Measurements from ENCODE around the gene DNM3. TPM values are rescaled to one million over a fixed set of nuclear protein-coding genes. Genes with fewer than 3 reads are reported as not detected.

DNM3 gene
- total RNA-seq, 2 experiments from 2014 or later, result 0.93 to 1.2 TPM

- H3K36me3 Mint-ChIP-seq, result no peaks in the 10 kb centered on the region
- H3K4me3 Mint-ChIP-seq, result no peak overlapping the region
- POLR2A ChIA-PET, result no interaction called here
- no peaks in the 10 kb centered on the region for H3K27me3 Mint-ChIP-seq
- H3K27ac Mint-ChIP-seq, result no peak overlapping the region
- DNase-seq, result no peak
- CTCF ChIA-PET, result no interaction called here
- no peaks in the 10 kb centered on the region for H3K4me1 Mint-ChIP-seq (ENCODE audit: low read depth)
- no peaks in the 10 kb centered on the region for H3K9me3 Mint-ChIP-seq
- intact Hi-C loops (cut with micrococcal nuclease), result no loop called here
Measured at GRCh38 chr1:172221436-172221835, 380.1 kb downstream of the DNM3 start.

DNA sequence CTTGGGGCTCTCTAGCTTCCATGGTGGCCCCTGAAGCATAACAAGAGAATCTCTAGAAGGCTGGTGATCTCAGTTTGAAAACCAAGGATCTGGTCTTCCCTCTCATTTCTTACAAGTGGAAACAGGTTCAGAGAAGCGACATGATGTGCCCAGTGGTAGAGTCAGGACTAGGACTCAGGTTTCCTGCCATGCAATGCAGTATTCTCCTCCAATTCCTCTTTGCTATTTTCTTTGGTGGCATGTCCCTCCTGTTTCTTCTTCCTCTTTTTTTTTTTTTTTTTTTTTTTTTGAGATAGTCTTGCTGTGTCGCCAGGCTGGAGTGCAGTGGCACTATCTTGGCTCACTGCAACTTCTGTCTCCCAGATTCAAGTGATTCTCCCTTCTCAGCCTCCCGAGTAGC lies 383.6 kb downstream of the DNM3 start:
- ChIA-PET CTCF (no interaction called here), POLR2A (no interaction called here)
- intact Hi-C loops (cut with micrococcal nuclease), result no loop called here
- Mint-ChIP-seq H3K4me1 (ENCODE audit: low read depth) (no peaks in the 10 kb centered on the region), H3K4me3 (no peak overlapping the region), H3K27ac (no peak overlapping the region), H3K9me3 (no peaks in the 10 kb centered on the region), H3K27me3 (no peaks in the 10 kb centered on the region), H3K36me3 (no peaks in the 10 kb centered on the region)
- no peak for DNase-seq

GRCh38 chr1:172229942-172230341 lies 388.6 kb downstream of the DNM3 start:
- Mint-ChIP-seq H3K9me3 (peaks cover 3% of the 10 kb centered on the region), H3K27ac (no peak overlapping the region), H3K4me3 (no peak overlapping the region), H3K27me3 (no peaks in the 10 kb centered on the region), H3K4me1 (ENCODE audit: low read depth) (peaks cover 5% of the 10 kb centered on the region), H3K36me3 (peaks cover 4% of the 10 kb centered on the region)
- ChIA-PET CTCF (no interaction called here), POLR2A (no interaction called here)
- no peak for DNase-seq
- intact Hi-C loops (cut with micrococcal nuclease), result no loop called here

- H3K27ac Mint-ChIP-seq, result no peak overlapping the region
- CTCF ChIA-PET, result interaction anchor here (0.9 kb wide), 1 partner anchor 199 kb away, joined by 3 read pairs; no protein-coding TSS in a partner anchor
- peaks cover 3% of the 10 kb centered on the region for H3K9me3 Mint-ChIP-seq
- H3K27me3 Mint-ChIP-seq, result no peaks in the 10 kb centered on the region
- peaks cover 5% of the 10 kb centered on the region for H3K4me1 Mint-ChIP-seq (ENCODE audit: low read depth)
- DNase-seq, result no peak
- H3K36me3 Mint-ChIP-seq, result peaks cover 4% of the 10 kb centered on the region
- no peak overlapping the region for H3K4me3 Mint-ChIP-seq
- intact Hi-C loops (cut with micrococcal nuclease), result no loop called here
- POLR2A ChIA-PET, result no interaction called here
Measured at GRCh38 chr1:172230526-172230925, 389.2 kb downstream of the DNM3 start.

- DNase-seq, result no peak
- Mint-ChIP-seq H3K27ac (no peak overlapping the region), H3K27me3 (no peaks in the 10 kb centered on the region), H3K36me3 (no peaks in the 10 kb centered on the region), H3K4me3 (no peak overlapping the region), H3K4me1 (ENCODE audit: low read depth) (no peaks in the 10 kb centered on the region), H3K9me3 (no peaks in the 10 kb centered on the region)
- ChIA-PET POLR2A (no interaction called here), CTCF (interaction anchor here (1.1 to 1.3 kb wide), 2 partner anchors 9 to 163 kb away, joined by 4 read pairs; no protein-coding TSS in a partner anchor)
- intact Hi-C loops (cut with micrococcal nuclease), result no loop called here
Measured at GRCh38 chr1:172236958-172237357, 395.7 kb downstream of the DNM3 start.

- ChIA-PET CTCF (no interaction called here), POLR2A (no interaction called here)
- Mint-ChIP-seq H3K36me3 (no peaks in the 10 kb centered on the region), H3K4me1 (ENCODE audit: low read depth) (no peaks in the 10 kb centered on the region), H3K9me3 (no peaks in the 10 kb centered on the region), H3K27ac (no peak overlapping the region), H3K27me3 (no peaks in the 10 kb centered on the region), H3K4me3 (no peak overlapping the region)
- DNase-seq, result no peak
- intact Hi-C loops (cut with micrococcal nuclease), result no loop called here
Measured at GRCh38 chr1:172238158-172238557, 396.9 kb downstream of the DNM3 start.

GRCh38 chr1:172238965-172239364 lies 397.7 kb downstream of the DNM3 start:
- POLR2A ChIA-PET, result no interaction called here
- CTCF ChIA-PET, result no interaction called here
- no peak overlapping the region for H3K4me3 Mint-ChIP-seq
- intact Hi-C loops (cut with micrococcal nuclease), result no loop called here
- no peaks in the 10 kb centered on the region for H3K36me3 Mint-ChIP-seq
- H3K9me3 Mint-ChIP-seq, result no peaks in the 10 kb centered on the region
- no peak overlapping the region for H3K27ac Mint-ChIP-seq
- H3K27me3 Mint-ChIP-seq, result no peaks in the 10 kb centered on the region
- no peaks in the 10 kb centered on the region for H3K4me1 Mint-ChIP-seq (ENCODE audit: low read depth)
- DNase-seq, result no peak

DNA sequence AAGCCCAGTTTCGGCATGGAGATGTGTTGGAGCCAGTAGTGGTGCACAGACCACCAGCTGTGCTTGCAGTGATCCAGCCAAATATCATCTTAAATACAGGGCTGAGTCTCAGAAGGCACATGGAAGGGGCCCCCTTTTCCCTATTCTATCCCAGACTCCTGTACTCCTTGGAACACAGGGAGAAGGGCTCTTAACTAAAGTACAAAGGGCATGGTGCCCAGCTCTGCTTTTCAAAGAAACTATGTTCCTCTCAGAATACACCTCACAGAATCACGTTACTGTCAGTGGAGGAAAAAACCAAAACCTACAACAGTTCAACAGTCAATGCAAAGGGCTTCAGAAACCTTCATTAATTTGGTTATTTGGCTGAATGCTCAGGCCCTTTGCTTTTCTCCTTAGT lies 398.6 kb downstream of the DNM3 start:
- POLR2A ChIA-PET, result no interaction called here
- H3K27ac Mint-ChIP-seq, result no peak overlapping the region
- intact Hi-C loops (cut with micrococcal nuclease), result no loop called here
- no peaks in the 10 kb centered on the region for H3K9me3 Mint-ChIP-seq
- no peaks in the 10 kb centered on the region for H3K4me1 Mint-ChIP-seq (ENCODE audit: low read depth)
- no peak for DNase-seq
- H3K4me3 Mint-ChIP-seq, result no peak overlapping the region
- CTCF ChIA-PET, result no interaction called here
- H3K27me3 Mint-ChIP-seq, result no peaks in the 10 kb centered on the region
- H3K36me3 Mint-ChIP-seq, result no peaks in the 10 kb centered on the region

GRCh38 chr1:172241540-172241939 lies 400.2 kb downstream of the DNM3 start:
- ChIA-PET CTCF (no interaction called here), POLR2A (no interaction called here)
- Mint-ChIP-seq H3K27me3 (no peaks in the 10 kb centered on the region), H3K27ac (no peak overlapping the region), H3K36me3 (no peaks in the 10 kb centered on the region), H3K4me1 (ENCODE audit: low read depth) (no peaks in the 10 kb centered on the region), H3K9me3 (no peaks in the 10 kb centered on the region), H3K4me3 (no peak overlapping the region)
- DNase-seq, result no peak
- intact Hi-C loops (cut with micrococcal nuclease), result no loop called here

GRCh38 chr1:172244865-172245264 lies 403.6 kb downstream of the DNM3 start:
- H3K4me3 Mint-ChIP-seq, result no peak overlapping the region
- CTCF ChIA-PET, result no interaction called here
- H3K9me3 Mint-ChIP-seq, result no peaks in the 10 kb centered on the region
- POLR2A ChIA-PET, result no interaction called here
- no peaks in the 10 kb centered on the region for H3K36me3 Mint-ChIP-seq
- H3K4me1 Mint-ChIP-seq (ENCODE audit: low read depth), result no peaks in the 10 kb centered on the region
- intact Hi-C loops (cut with micrococcal nuclease), result no loop called here
- no peaks in the 10 kb centered on the region for H3K27me3 Mint-ChIP-seq
- no peak for DNase-seq
- H3K27ac Mint-ChIP-seq, result no peak overlapping the region

GRCh38 chr1:172245788-172246187 lies 404.5 kb downstream of the DNM3 start:
- H3K27ac Mint-ChIP-seq, result no peak overlapping the region
- H3K4me3 Mint-ChIP-seq, result no peak overlapping the region
- H3K9me3 Mint-ChIP-seq, result no peaks in the 10 kb centered on the region
- H3K27me3 Mint-ChIP-seq, result no peaks in the 10 kb centered on the region
- H3K4me1 Mint-ChIP-seq (ENCODE audit: low read depth), result no peaks in the 10 kb centered on the region
- POLR2A ChIA-PET, result no interaction called here
- intact Hi-C loops (cut with micrococcal nuclease), result no loop called here
- DNase-seq, result no peak
- no peaks in the 10 kb centered on the region for H3K36me3 Mint-ChIP-seq
- CTCF ChIA-PET, result interaction anchor here (0.9 kb wide), 1 partner anchor 9 kb away, joined by 4 read pairs; no protein-coding TSS in a partner anchor

DNA sequence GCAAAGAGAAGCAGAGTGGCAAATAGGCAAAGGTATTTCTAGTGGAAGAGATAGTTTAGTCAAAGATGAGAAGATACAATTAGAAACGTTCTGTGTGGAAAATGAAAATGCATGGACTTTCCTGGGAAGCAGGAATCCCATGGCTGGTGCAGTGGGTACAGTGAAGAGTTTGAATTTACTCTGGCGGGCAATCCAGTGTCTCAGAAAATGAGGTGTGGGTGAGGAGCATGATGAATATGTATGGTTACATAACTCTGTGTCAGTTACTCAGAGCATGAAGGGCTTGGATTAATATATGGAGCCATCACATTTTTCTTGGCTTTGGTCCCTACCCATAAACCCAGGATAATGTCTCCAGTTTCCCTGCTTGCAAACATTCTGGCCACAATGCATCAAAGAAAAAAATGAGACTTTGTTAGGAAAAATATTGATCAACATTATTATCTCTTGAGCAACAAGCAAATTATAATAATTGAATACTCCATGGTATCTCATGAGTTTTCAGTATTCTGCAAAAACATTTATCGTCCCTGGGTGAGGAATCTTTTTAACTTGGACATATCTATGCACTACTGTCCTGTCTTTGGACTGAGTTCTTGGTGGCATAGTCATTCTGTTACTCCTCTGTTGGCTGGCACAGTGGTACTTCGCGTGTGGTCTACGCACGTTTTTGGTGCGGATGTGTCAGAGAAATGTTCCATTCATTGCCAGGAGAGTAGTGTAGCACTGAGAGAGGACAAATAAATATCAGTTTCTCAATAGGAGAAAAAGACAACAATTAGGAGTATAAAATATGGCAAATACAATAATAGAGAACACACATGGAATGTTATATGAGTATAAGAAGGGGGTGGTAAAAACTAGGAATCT lies 405.5 kb downstream of the DNM3 start:
- no peaks in the 10 kb centered on the region for H3K36me3 Mint-ChIP-seq
- POLR2A ChIA-PET, result no interaction called here
- no peak overlapping the region for H3K27ac Mint-ChIP-seq

GRCh38 chr1:172251486-172251885 lies 410.2 kb downstream of the DNM3 start:
- no peak for DNase-seq
- peaks cover 19% of the 10 kb centered on the region for H3K4me1 Mint-ChIP-seq (ENCODE audit: low read depth)
- no peak overlapping the region for H3K4me3 Mint-ChIP-seq
- no peaks in the 10 kb centered on the region for H3K9me3 Mint-ChIP-seq
- H3K27ac Mint-ChIP-seq, result no peak overlapping the region
- ChIA-PET POLR2A (no interaction called here), CTCF (no interaction called here)
- intact Hi-C loops (cut with micrococcal nuclease), result no loop called here
- H3K36me3 Mint-ChIP-seq, result no peaks in the 10 kb centered on the region
- no peaks in the 10 kb centered on the region for H3K27me3 Mint-ChIP-seq

More for the DNA sequence above, 405.5 kb downstream of the DNM3 start:
- intact Hi-C loops (cut with micrococcal nuclease), result no loop called here
- CTCF ChIA-PET, result no interaction called here
- no peaks in the 10 kb centered on the region for H3K27me3 Mint-ChIP-seq
- H3K4me3 Mint-ChIP-seq, result no peak overlapping the region
- no peak for DNase-seq
- H3K9me3 Mint-ChIP-seq, result no peaks in the 10 kb centered on the region
- no peaks in the 10 kb centered on the region for H3K4me1 Mint-ChIP-seq (ENCODE audit: low read depth)

All from activated CD4-positive, alpha-beta memory T cell treated with anti-CD3 and anti-CD28 coated beads for 36 hours (primary cell).